Measurements from ENCODE around the gene SCNN1G.
"Not testable (repeated sequence)": the region's sequence is repeated elsewhere in the genome, so short reads cannot be mapped to it uniquely, and the experiment has no call there.

SCNN1G gene

GRCh38 chr16:23245268-23245667 is 62.7 kb downstream of the SCNN1G start:
- H3K27me3 ChIP-seq (replicated peaks) = no peaks in the 10 kb centered on the region
- H3K4me3 ChIP-seq (ENCODE audit: low read depth, low read length) = no peak overlapping the region
- TF ChIP-seq CTCF (IDR thresholded peaks at IDR 0.05; ENCODE audit: low read depth, low read length, missing control alignments) = no peak
- no peaks in the 10 kb centered on the region for H3K36me3 ChIP-seq (replicated peaks)
- in situ Hi-C loops (cut with HindIII; ENCODE audit: low pct_ligation_motif_present, low sequenced_read_pairs) = no loop called here
- no peak for DNase-seq
- H3K27ac ChIP-seq = no peak overlapping the region

GRCh38 chr16:23248261-23249194 is 66.0 kb downstream of the SCNN1G start:
- in situ Hi-C loops (cut with HindIII; ENCODE audit: low pct_ligation_motif_present, low sequenced_read_pairs) = no loop called here
- no peak for TF ChIP-seq CTCF (IDR thresholded peaks at IDR 0.05; ENCODE audit: low read depth, low read length, missing control alignments)

GRCh38 chr16:23249830-23250229 is 67.3 kb downstream of the SCNN1G start:
- Histone ChIP-seq H3K27ac (no peak overlapping the region), H3K4me3 (ENCODE audit: low read depth, low read length) (no peak overlapping the region), H3K27me3 (replicated peaks) (no peaks in the 10 kb centered on the region), H3K36me3 (replicated peaks) (no peaks in the 10 kb centered on the region)
- no peak for TF ChIP-seq CTCF (IDR thresholded peaks at IDR 0.05; ENCODE audit: low read depth, low read length, missing control alignments)
- in situ Hi-C loops (cut with HindIII; ENCODE audit: low pct_ligation_motif_present, low sequenced_read_pairs) = no loop called here
- no peak for DNase-seq

More at GRCh38 chr16:23248261-23249194, 66.0 kb downstream of the SCNN1G start:
- no peak for DNase-seq
- Histone ChIP-seq H3K27ac (no peak overlapping the region), H3K4me3 (ENCODE audit: low read depth, low read length) (no peak overlapping the region), H3K36me3 (replicated peaks) (no peaks in the 10 kb centered on the region), H3K27me3 (replicated peaks) (no peaks in the 10 kb centered on the region)

GRCh38 chr16:23252310-23252709 is 69.8 kb downstream of the SCNN1G start:
- no peaks in the 10 kb centered on the region for H3K27me3 ChIP-seq (replicated peaks)
- no peak overlapping the region for H3K27ac ChIP-seq
- in situ Hi-C loops (cut with HindIII; ENCODE audit: low pct_ligation_motif_present, low sequenced_read_pairs) = no loop called here
- no peaks in the 10 kb centered on the region for H3K36me3 ChIP-seq (replicated peaks)
- no peak for DNase-seq
- H3K4me3 ChIP-seq (ENCODE audit: low read depth, low read length) = no peak overlapping the region
- no peak for TF ChIP-seq CTCF (IDR thresholded peaks at IDR 0.05; ENCODE audit: low read depth, low read length, missing control alignments)

- DNase-seq; H3K36me3 ChIP-seq (replicated peaks); H3K4me3 ChIP-seq (ENCODE audit: low read depth, low read length); H3K27ac ChIP-seq; H3K27me3 ChIP-seq (replicated peaks); in situ Hi-C loops (cut with HindIII; ENCODE audit: low pct_ligation_motif_present, low sequenced_read_pairs): not testable (repeated sequence)
Observed at GRCh38 chr16:23253650-23254049, 71.1 kb downstream of the SCNN1G start.

GRCh38 chr16:23254338-23254737 is 71.8 kb downstream of the SCNN1G start:
- Histone ChIP-seq H3K27me3 (replicated peaks) (no peaks in the 10 kb centered on the region), H3K4me3 (ENCODE audit: low read depth, low read length) (no peak overlapping the region), H3K36me3 (replicated peaks) (no peaks in the 10 kb centered on the region), H3K27ac (peak overlapping the region; percentile 41)
- peak; percentile 92 for DNase-seq
- in situ Hi-C loops (cut with HindIII; ENCODE audit: low pct_ligation_motif_present, low sequenced_read_pairs) = no loop called here
- TF ChIP-seq CTCF (IDR thresholded peaks at IDR 0.05; ENCODE audit: low read depth, low read length, missing control alignments) = no peak
